GM23248 (cell line): ENCODE measurements around the gene ACAT1.
"Not testable (repeated sequence)": the region's sequence is repeated elsewhere in the genome, so short reads cannot be mapped to it uniquely, and the experiment has no call there.

ENCODE experiments used
- EZH2 ChIP-seq: fragments of 200-600 bp; sonication (generic); IDR thresholded peaks from 2 replicates; pipeline ENCODE4 v1.6.1; 2018; ENCODE audit warnings: antibody characterized with exemption, mild to moderate bottlenecking; ENCODE audit not compliant: insufficient read depth, poor library complexity, severe bottlenecking
- EZH2phosphoT487 ChIP-seq: fragments of 200-600 bp; sonication (generic); IDR thresholded peaks from 2 replicates; pipeline ENCODE4 v1.6.1; 2018; ENCODE audit warnings: antibody characterized with exemption, moderate library complexity, mild to moderate bottlenecking, low read depth; ENCODE audit not compliant: insufficient read depth

DNA sequence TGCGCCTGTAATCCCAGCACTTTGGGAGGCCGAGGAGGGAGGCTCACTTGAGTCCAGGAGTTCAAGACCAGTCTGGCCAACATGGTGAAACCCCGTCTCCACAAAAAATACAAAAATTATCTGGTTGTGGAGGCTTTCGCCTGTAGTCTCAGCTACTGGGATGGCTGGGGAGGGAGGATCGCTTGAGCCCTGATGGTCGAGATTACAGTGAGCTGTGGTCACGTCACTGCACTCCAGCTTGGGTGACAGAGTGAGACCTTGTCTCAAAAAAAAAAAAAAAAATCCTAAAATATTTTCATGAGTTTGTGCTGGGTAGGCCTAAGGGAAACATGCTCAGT is 462 bp upstream of the ACAT1 start:
- not testable (repeated sequence) for TF ChIP-seq EZH2, EZH2phosphoT487
